NCI-H128 (cell line): ENCODE data around the gene VTA1.

Source experiments
- DNase-seq: peaks from one replicate; lab custom pipeline; 2025; ENCODE audit not compliant: unreplicated experiment; lab: John Stamatoyannopoulos, UW

VTA1 gene

GRCh38 chr6:142262231-142262630 lies 115.2 kb downstream of the VTA1 start:
- DNase-seq, result no peak

- DNase-seq, result no peak
Observed at GRCh38 chr6:142265476-142265875, 118.4 kb downstream of the VTA1 start.

GRCh38 chr6:142266060-142266459 lies 119.0 kb downstream of the VTA1 start:
- DNase-seq, result no peak

- no peak for DNase-seq
Observed at GRCh38 chr6:142271476-142271875, 124.4 kb downstream of the VTA1 start.
